NCI-H146 treated with DMSO at 0.1 percent for 48 hours (cell line): ENCODE data around the gene RAB3IL1.
"Not testable (repeated sequence)": the region's sequence is repeated elsewhere in the genome, so short reads cannot be mapped to it uniquely, and the experiment has no call there.

ENCODE experiments used
- DNase-seq: peaks from one replicate; lab custom pipeline; 2025; ENCODE audit not compliant: unreplicated experiment; lab: John Stamatoyannopoulos, UW

The RAB3IL1 gene, protein sequence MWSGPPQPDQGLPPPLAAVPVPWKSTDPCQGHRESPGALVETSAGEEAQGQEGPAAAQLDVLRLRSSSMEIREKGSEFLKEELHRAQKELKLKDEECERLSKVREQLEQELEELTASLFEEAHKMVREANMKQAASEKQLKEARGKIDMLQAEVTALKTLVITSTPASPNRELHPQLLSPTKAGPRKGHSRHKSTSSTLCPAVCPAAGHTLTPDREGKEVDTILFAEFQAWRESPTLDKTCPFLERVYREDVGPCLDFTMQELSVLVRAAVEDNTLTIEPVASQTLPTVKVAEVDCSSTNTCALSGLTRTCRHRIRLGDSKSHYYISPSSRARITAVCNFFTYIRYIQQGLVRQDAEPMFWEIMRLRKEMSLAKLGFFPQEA

DNA sequence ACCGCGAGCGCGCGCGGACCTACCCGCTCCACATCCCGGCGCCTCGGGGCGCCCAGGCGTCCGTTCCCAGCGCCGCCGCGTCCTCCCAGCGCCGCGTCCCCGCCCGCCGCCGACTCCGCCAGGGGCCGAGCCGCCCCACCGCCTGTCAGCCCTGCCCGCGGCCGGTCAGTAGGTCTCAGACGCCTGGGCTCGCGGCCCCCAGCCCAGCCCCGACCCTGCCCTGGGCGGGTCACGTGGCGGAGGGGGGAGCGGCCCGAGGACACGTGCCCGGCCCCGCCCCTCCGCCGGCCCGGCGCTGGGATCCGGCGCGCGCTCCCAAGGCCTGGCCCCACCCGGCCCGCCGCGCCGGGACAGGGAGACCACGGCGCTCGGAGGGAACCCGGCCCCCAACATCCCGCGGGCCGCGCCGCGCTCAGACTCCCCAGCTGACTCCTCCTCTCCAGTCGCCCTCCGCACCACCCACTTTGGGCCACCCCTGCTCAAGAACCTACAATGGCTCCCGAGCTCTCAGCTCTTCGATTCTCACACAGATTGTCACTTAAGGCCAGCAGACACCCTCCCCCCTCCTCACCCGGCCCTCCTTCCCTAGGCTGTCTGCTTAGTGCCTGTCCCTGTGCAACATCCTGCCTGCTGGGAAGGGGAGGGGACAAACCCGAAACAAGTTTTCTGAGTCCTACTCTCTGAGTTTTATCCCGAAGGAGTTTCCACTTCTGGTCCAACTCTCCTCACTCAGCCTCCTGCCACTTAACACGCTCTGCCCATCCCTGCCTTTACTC, at the start of gene RAB3IL1:
Gene RAB3IL1, minus strand, starts transcription at position 233 of the 776 bp plus-strand sequence. Its CDS starts 199 bp downstream, at position 34.
- DNase-seq, result no peak

DNA sequence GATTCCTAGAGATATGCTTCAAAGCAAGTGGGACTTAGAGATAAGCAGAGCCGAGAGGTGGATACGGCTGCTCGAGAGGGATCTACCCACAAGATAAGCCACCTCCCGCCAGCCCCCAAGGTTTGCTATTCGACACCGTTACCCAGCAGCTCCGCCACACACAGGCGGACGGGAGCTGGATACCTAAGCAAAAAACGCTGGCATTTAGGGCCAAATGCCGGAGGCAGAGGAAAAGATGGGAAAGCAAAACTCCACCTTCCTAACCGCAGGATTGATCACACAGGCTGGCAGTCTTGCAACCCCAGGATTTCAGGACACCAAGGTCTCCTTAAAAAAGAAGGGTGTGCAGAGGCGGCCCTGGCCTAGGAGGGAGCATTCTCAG, 49.4 kb upstream of the RAB3IL1 start:
- peak; percentile 34 for DNase-seq

DNA sequence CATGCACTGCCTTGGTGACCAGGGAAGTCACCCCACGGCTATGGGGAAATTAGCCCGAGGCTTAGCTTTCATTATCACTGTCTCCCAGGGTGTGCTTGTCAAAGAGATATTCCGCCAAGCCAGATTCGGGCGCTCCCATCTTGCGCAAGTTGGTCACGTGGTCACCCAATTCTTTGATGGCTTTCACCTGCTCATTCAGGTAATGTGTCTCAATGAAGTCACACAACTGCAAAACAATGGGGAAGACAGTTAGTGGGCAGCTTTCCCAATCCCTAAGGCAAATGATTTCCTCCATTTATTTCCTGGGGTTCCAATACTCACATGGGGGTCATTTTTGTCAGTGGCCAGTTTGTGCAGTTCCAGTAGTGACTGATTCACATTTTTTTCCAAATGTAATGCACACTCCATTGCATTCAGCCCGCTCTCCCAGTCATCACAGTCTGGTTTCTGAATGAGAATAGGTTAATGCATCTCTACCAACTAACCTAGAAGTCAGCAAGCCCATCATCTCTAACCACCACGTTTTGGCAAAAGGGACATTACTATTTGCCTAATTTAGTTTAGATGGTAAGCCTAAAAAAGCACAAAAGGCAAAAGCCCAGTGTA, 47.4 kb upstream of the RAB3IL1 start:
- not testable (repeated sequence) for DNase-seq

DNA sequence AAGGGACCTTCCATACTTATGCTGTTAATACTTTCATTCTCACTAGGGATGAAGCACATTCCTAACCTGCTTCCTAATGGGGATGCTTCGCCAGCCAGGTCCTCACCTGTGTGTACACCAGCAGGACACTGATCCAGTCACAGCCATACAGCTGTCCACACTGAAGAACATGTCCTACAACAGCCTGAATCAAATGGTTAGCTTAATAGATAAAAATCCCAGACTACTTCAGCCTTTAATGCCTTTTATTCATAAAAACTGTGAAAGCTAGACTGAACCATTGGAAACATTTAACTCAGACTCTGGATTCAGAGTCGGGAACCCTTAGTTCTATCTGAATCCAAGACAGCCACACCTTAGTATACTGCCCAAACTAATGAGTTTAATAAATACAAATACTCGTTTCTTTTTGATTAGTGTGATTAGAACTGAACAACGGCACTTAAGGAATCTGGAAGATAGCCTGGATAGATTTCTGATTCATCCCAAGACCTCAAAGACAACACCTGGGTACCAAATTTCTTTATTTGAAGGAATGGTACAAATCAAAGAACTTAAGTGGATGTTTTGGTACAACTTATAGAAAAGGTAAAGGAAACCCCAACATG, 46.8 kb upstream of the RAB3IL1 start:
- DNase-seq, result no peak

DNA sequence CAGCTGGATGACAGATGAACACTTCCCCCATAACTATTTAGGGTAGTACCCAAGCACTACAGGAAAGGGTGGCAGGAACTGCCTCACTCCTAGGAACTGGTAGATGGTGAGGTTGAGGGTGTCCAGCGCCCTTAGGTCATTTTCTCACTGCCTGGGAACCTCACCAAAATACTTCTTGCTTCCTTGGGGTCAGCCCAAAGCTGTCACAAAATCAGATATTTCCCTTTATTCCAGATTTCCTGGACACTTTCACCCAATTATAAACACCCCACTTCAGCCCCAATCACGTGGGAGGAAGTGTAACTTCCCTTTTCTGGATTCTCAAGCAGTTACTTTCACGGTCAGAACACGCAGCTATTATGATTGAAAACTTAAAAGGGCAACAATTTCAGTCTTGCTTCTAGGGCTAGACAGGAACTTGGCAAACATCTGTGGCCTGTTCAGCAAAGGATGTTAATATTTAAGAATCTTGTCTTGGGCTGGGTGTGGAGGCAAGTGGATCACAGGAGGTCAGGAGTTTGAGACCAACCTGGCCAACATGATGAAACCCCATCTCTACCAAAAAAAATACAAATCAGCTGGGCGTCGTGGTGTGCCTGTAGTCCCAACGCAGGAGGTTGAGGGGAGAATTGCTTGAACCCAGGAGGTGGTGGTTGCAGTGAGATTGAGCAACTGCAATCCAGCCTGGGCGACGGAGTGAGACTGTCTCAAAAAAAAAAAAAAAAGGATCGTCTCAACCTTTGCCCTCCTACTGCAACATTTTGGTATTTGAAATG, 46.1 kb upstream of the RAB3IL1 start:
- DNase-seq, result no peak

DNA sequence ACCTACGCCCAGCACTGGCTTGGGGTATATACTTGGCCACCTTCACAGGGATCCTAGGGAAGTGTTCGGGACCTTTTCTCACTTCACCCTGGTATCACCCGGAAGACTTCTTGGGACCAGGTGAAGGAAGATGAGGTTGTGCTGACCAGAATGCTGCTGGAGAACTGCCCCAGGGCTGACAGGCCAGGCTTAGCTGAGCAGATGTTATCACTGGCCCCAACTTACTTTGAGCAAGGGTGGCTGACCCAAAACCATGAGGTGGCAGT, 45.6 kb upstream of the RAB3IL1 start:
- DNase-seq, result no peak

DNA sequence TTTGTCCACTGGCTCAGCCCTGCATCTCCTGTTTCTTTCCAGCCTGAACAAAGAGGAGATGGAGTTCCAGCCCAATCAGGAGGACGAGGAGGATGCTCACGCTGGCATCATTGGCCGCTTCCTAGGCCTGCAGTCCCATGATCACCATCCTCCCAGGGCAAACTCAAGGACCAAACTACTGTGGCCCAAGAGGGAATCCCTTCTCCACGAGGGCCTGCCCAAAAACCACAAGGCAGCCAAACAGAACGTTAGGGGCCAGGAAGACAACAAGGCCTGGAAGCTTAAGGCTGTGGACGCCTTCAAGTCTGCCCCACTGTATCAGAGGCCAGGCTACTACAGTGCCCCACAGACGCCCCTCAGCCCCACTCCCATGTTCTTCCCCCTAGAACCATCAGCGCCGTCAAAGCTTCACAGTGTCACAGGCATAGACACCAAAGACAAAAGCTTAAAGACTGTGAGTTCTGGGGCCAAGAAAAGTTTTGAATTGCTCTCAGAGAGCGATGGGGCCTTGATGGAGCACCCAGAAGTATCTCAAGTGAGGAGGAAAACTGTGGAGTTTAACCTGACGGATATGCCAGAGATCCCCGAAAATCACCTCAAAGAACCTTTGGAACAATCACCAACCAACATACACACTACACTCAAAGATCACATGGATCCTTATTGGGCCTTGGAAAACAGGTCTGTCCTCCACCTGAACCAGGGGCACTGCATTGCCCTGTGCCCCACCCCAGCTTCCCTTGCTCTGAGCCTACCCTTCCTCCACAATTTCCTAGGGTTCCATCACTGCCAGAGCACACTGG, 45.0 kb upstream of the RAB3IL1 start:
- DNase-seq, result no peak

DNA sequence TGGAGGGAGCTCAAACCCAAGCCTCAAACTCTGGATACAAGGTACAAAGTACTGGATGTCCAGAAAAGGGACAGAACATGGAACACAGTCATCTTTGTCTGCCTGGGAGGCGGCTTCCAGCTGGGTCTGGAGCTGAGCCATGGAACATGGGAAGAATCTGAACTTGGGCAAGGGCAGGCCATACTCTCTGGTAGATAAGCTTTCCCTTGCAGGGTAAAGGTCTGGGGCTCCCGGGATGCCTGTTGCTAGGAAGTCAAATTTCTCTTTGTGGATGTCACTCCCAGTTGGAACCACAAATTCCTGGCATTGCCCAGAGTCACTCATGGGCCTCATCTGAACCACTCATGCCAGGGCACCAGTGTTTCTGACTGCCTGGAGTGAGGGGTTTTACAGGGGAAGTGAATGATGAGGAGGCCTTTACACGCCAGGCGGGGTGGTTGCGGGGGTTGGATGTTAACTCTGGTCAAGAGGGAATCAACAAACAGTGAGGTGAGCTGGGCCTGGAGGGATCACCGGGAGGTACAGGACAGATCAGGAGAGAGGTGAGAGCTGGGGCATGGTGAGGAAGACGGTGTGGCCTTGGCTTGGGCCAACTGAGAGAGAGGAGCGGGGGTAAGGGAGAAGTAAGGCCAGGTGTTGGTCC, 44.3 kb upstream of the RAB3IL1 start:
- DNase-seq, result no peak

DNA sequence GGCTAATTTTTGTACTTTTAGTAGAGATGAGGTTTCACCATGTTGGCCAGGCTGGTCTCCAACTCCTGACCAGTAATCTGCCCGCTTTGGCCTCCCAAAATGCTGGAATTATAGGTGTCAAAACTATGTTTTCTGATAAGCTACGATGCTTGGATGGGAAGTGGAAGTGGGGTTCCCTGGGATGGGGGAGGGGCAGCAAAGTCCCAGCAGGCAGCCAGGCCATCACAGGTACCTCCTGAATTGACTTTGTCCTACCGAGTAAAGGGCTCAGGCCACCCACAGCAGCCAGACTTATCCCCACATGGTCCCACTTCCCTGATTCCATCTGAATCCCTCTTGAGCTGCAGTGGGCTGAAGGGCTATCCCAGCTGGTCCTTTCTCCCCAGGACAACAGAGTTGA, 43.2 kb upstream of the RAB3IL1 start:
- DNase-seq, result no peak

DNA sequence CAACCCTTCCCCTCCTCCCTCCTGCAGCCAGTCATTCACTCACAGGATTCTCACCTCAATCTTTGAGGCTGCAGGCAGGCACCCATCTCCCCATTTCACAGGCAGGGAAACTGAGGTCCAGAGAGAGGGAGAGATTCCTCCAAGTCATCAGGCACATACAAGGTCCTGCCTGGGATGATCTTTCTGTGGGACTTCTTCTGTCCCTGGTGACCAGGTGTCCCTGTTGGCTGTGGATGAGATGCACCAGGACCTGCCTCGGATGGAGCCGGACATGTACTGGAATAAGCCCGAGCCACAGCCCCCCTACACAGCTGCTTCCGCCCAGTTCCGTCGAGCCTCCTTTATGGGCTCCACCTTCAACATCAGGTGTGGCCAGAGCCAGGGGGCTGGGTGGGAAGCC, 42.3 kb upstream of the RAB3IL1 start:
- no peak for DNase-seq

DNA sequence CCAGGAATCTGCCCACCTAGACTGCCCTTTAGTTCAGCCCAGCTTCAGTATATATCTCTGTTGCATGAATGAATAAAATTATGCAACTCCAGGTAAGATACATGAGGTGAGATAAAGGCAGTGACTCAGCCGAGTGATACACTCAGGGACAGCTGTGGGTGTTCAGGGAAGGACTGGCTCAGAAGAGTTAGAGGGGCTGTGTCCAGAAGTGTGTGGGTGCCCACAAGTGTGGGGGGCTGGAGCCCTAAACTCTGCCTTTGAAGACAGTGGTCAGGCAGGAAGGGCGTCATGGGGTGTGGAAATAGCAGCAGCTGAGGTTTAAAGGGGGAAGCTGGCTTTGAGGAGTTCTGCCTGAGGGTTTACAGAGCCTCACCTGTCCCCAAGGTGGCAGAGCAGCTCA, 41.7 kb upstream of the RAB3IL1 start:
- DNase-seq, result no peak

DNA sequence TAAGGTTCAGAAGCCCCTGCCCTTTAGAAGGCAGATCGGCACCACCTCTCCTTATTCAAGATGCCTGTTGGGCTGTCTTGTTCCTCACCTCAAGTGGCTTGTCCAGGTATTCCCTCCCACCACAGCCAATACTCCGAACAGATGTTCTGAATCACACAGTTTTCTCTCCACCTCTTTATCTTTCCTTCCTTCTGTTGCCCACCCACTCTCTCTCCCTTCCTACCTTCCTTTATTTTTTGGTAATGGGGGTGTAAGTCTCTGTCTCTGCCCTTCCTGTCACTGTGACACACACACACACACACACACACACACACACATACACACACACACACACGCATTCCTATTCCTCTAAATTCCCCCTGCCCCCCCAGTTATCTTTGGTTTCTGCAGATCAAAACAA, 41.2 kb upstream of the RAB3IL1 start:
- DNase-seq, result no peak

DNA sequence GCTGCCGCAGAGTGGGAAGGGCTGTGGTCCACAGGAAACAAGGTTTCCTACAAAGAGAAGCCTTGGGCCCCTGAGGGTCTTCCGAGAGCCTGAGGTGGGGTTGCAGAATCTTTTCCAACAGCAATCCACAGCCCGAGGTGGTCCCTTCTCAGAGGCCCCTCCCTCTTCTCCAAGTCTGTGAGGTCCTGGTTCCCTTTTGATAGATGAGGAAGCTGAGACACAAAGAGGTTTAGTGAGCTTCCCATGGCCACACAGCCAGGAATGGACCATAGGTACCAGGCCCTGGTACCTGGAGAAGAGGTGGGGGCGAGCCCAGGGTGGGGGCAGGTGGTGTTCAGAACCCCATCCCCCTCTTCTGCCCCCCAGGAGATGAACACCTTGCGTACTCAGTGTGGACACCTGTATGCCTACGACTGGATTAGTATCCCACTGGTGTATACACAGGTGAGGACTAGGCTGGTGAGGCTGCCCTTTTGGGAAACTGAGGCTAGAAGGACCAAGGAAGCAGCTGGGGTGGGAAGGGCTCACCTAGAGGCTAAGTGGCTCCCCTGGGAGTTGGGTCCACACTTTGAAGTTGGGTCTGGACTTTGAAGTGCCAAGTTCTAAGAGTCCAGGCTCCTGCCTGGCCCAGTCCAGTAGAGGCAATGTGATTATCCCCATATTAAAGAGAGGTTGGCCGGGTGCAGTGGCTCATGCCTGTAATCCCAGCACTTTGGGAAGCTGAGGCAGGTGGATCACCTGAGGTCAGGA, 39.8 kb upstream of the RAB3IL1 start:
- DNase-seq, result no peak

DNA sequence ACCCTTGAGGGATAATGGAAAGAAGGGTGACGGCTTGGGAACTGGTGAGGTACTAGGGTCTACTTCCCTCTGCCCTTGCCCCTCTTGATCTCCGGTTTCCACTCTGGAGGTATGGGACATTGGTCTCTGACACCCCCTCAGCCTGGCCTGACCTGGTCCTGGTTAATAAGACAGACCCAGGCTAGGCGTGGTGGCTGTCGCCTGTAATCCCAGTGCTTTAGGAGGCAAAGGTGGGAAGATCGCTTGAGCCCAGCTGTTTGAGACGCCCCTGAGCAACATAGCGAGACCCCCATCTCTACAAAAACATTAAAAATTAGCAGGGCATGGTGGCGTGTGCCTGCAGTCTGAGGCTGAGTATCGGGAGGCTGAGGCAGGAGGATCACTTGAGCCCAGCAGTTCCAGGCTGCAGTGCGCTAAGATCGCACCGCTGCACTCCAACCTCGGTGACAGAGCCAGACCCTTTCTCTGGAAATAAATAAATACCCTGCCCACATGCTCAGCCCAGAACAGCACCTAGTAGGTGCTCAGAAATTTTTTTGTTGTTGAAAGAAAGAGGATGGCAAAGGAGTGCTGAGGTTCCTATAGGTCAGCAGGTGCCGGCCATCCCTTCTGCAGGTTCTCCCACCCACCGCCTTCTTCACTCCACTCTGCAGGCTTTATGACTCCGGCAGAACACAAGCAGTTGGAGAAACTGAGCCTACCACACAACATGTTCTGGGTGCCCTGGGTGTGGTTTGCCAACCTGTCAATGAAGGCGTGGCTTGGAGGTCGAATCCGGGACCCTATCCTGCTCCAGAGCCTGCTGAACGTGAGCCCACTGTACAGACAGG, 39.0 kb upstream of the RAB3IL1 start:
- no peak for DNase-seq

DNA sequence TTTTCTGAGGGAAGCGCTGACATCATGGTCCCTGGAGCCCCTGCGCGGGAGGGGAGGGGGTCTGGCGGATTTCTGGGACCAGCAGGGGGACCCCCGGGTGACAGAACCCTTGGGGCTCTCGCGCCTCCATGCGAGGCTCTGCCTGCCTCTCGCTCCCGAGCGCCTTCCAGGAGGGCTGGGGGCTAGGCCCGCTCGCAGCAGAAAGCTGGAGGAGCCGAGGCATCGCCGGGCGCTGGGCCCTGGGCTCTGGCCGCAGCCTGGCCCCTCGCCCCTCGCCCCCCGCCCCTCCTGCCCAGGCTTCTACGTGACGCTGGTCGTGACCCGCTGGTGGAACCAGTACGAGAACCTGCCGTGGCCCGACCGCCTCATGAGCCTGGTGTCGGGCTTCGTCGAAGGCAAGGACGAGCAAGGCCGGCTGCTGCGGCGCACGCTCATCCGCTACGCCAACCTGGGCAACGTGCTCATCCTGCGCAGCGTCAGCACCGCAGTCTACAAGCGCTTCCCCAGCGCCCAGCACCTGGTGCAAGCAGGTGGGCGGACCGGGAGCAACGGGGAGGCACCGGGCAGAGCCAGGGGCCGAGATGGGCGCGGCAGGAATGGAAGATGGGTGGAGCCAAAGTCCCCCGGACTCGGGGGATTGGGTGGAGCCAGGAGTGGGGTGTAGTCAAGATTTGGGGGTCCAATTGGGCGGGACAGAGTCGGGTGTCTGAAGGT, 38.2 kb upstream of the RAB3IL1 start:
- DNase-seq, result peak; percentile 18

DNA sequence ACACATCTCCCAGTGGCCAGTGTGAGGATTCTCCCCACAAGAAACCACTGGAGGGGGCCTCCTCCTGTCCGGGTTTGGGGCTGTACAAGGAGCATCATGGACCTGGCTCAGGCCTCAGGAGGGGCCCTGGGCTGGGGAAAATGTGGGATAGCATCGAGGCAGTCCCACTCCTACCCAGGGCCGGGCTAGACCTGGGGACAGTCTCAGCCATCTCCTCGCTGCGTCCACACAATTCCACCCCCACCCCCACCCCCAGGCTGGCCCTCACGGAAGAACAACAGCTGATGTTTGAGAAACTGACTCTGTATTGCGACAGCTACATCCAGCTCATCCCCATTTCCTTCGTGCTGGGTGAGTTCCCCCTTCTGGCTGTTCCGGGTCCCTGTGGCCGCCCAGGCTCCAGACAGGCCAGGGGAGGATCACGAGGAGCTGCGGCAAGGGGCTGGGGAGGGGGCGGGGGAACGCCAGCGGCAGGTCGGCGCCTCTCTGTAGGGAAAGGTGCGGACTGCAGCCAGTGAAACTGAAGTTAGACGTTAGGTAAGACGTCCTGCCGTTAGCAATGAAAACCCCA, 37.6 kb upstream of the RAB3IL1 start:
- peak; percentile 31 for DNase-seq
